Liver (tissue), 9 donors: ENCODE data around the gene NCK2. TPM values are rescaled to one million over a fixed set of nuclear protein-coding genes. Genes with fewer than 3 reads are reported as not detected.

Experiments used
- DNase-seq: peaks from one replicate; pipeline ENCODE4 v3.0.0-alpha.2; 2017; ENCODE audit warnings: low spot score
- H3K27ac ChIP-seq, 2 donors: one replicate each; pipeline ENCODE4 v1.7.0; 2013; ENCODE audit warnings: inconsistent platforms in 2 of 2, low read length in 2 of 2, control low read depth in 1 of 2, low read depth in 1 of 2, mild to moderate bottlenecking in 1 of 2
- H3K27me3 ChIP-seq, 4 donors: one replicate each; pipeline versions ENCODE4 v1.6.1 to v1.7.0; 2013; ENCODE audit warnings: low read length in 3 of 4, inconsistent platforms in 1 of 4, mild to moderate bottlenecking in 1 of 4, moderate library complexity in 1 of 4; ENCODE audit not compliant: control insufficient read depth in 4 of 4, insufficient read depth in 4 of 4
- H3K36me3 ChIP-seq, 4 donors: one replicate each; pipeline versions ENCODE4 v1.6.1 to v1.7.0; 2013; ENCODE audit warnings: low read length in 3 of 4, mild to moderate bottlenecking in 3 of 4, low read depth in 1 of 4, moderate library complexity in 1 of 4; ENCODE audit not compliant: control insufficient read depth in 4 of 4, insufficient read depth in 3 of 4
- H3K4me1 ChIP-seq, 4 donors: one replicate each; pipeline versions ENCODE4 v1.6.1 to v1.7.0; 2013; ENCODE audit warnings: low read length in 3 of 4, mild to moderate bottlenecking in 3 of 4, moderate library complexity in 1 of 4; ENCODE audit not compliant: control insufficient read depth in 4 of 4, insufficient read depth in 4 of 4
- H3K4me3 ChIP-seq, 3 donors: one replicate each; pipeline versions ENCODE4 v1.6.1 to v1.7.0; 2013; ENCODE audit warnings: low read length in 3 of 3, control low read depth in 1 of 3, low read depth in 1 of 3, mild to moderate bottlenecking in 1 of 3
- H3K9ac ChIP-seq, 2 donors: one replicate each; pipeline ENCODE4 v1.7.0; 2013; ENCODE audit warnings: low read length in 2 of 2, mild to moderate bottlenecking in 2 of 2, moderate library complexity in 2 of 2, control low read depth in 1 of 2, low read depth in 1 of 2
- H3K9me3 ChIP-seq, 4 donors: one replicate each; pipeline versions ENCODE4 v1.6.1 to v1.7.0; 2013; ENCODE audit warnings: low read length in 3 of 4; ENCODE audit not compliant: control insufficient read depth in 4 of 4
- EGR1 ChIP-seq, 2 donors: IDR thresholded peaks; 2 replicates each; pipeline ENCODE4 v1.6.1; 2016 to 2018; ENCODE audit warnings: antibody characterized with exemption in 2 of 2, low read depth in 2 of 2
- FOXA1 ChIP-seq: IDR thresholded peaks from 2 replicates; pipeline ENCODE4 v1.6.1; 2016; ENCODE audit warnings: antibody characterized with exemption
- FOXA2 ChIP-seq: IDR thresholded peaks from 2 replicates; pipeline ENCODE4 v1.6.1; 2016; ENCODE audit warnings: antibody characterized with exemption
- GABPA ChIP-seq, 2 donors: IDR thresholded peaks in 1 of 2; conservative IDR thresholded peaks in 1 of 2; 2 replicates each; pipeline ENCODE4 v1.6.1; 2016; ENCODE audit warnings: antibody characterized with exemption in 2 of 2, mild to moderate bottlenecking in 1 of 2, moderate library complexity in 1 of 2
- HNF4A ChIP-seq, 2 donors: conservative IDR thresholded peaks; 2 replicates each; pipeline ENCODE4 v1.6.1; 2016; ENCODE audit warnings: antibody characterized with exemption in 2 of 2, mild to moderate bottlenecking in 2 of 2
- HNF4G ChIP-seq: IDR thresholded peaks from 2 replicates; pipeline ENCODE4 v1.6.1; 2016; ENCODE audit warnings: antibody characterized with exemption
- JUND ChIP-seq, 2 donors: IDR thresholded peaks; 2 replicates each; pipeline ENCODE4 v1.6.1; 2016; ENCODE audit warnings: antibody characterized with exemption in 2 of 2
- NR2F2 ChIP-seq: IDR thresholded peaks from 2 replicates; pipeline ENCODE4 v1.6.1; 2016; ENCODE audit warnings: antibody characterized with exemption
- RXRA ChIP-seq, 2 donors: IDR thresholded peaks; 2 replicates each; pipeline ENCODE4 v1.6.1; 2017 to 2018; ENCODE audit warnings: antibody characterized with exemption in 2 of 2, mild to moderate bottlenecking in 1 of 2
- SP1 ChIP-seq: IDR thresholded peaks from 2 replicates; pipeline ENCODE4 v1.6.1; 2018; ENCODE audit warnings: antibody characterized with exemption, mild to moderate bottlenecking
- TAF1 ChIP-seq: conservative IDR thresholded peaks from 2 replicates; pipeline ENCODE4 v1.6.1; 2016; ENCODE audit warnings: antibody characterized with exemption, mild to moderate bottlenecking
- YY1 ChIP-seq: IDR thresholded peaks from 2 replicates; pipeline ENCODE4 v1.6.1; 2016; ENCODE audit warnings: antibody characterized with exemption, mild to moderate bottlenecking
- WGBS: extraction: QIAGEN DNeasy Blood & Tissue Kit; methylation state at CpG from one replicate; pipeline ENCODE4 v1.1.7; 2013; 5-methylcytosine and 5-hydroxymethylcytosine counted together
- polyA plus RNA-seq, 2 donors: library from polyadenylated mRNA; stranded (reverse) in 1 of 2; unstranded in 1 of 2; fragments of 200-250 nt in 1 of 2; fragments of >200 nt in 1 of 2; fragmentation: Nextera tagmentation in 1 of 2; extraction: Ambion mirVana in 1 of 2; gene quantifications; one replicate each; pipeline versions ENCODE4 v1.2.1 to v1.2.3, GENCODE V29; 2013 to 2015
- total RNA-seq, 2 donors: library from RNA; depleted of rRNA; stranded (reverse); fragments of >200 nt; gene quantifications; one replicate each; pipeline ENCODE4 v1.2.3, GENCODE V29; 2014
- TF ChIP-seq, protein P1 (sequence below): fragments of 150-350 bp; IDR thresholded peaks from 2 replicates; pipeline ENCODE4 v1.5.1; 2017; ENCODE audit warnings: improper control_type of control experiment, low read depth, low read length; ENCODE audit not compliant: missing input control
- TF ChIP-seq, protein P2 (sequence below): IDR thresholded peaks from 2 replicates; pipeline ENCODE4 v1.6.1; 2016; ENCODE audit warnings: antibody characterized with exemption
- TF ChIP-seq, protein P3 (sequence below): IDR thresholded peaks from 2 replicates; pipeline ENCODE4 v1.6.1; 2016; ENCODE audit warnings: antibody characterized with exemption, mild to moderate bottlenecking
- TF ChIP-seq, protein P4 (sequence below): IDR thresholded peaks from 2 replicates; pipeline ENCODE4 v1.6.1; 2016; ENCODE audit warnings: antibody characterized with exemption
- TF ChIP-seq, protein P5 (sequence below): IDR thresholded peaks from 2 replicates; pipeline ENCODE4 v1.6.1; 2016; ENCODE audit warnings: antibody characterized with exemption
- donor health status: healthy.
- donor health status: healthy.
- donor health status: healthy.
- donor health status: healthy.
- donor health status: healthy.

The NCK2 gene
- total and polyA plus RNA-seq, 4 donors: 3.4 to 15.0 (median 10.7) TPM

DNA sequence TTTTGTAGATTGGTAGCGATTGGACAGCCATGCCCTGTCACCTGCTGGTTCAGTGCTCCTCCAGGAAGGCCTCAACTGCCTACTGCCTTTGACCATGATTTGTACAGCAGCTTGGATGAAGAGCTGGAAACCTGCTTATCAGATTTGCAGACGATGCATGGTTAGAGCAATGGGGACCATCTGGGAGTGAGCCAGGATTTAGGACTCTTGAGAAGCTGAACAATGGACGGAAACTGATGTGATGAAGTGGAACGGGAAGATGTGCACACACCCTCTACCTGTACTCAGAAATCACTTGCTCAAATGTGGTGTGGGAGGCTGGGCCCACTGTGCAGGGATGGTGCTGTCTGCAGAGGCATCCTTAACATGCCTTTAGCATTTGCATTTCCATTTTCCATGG is 57.2 kb downstream of the NCK2 start:
- WGBS: 81% methylated on average over 4 of the region's 4 CpGs
- Histone ChIP-seq H3K9me3 (no peaks in the 10 kb centered on the region), H3K27me3 (no peaks in the 10 kb centered on the region), H3K9ac (no peak overlapping the region), H3K27ac (no peak overlapping the region), H3K4me3 (no peak overlapping the region), H3K4me1 (peaks cover 0 to 19% (median 7%) of the 10 kb centered on the region in 4 donors), H3K36me3 (peaks cover 0 to 2% (median 0%) of the 10 kb centered on the region in 4 donors)
- TF ChIP-seq FOXA2 (no peak), RXRA (IDR thresholded peaks at IDR 0.05) (no peak), HNF4G (no peak), JUND (IDR thresholded peaks at IDR 0.05) (no peak), TAF1 (no peak), YY1 (no peak), EGR1 (IDR thresholded peaks at IDR 0.05; ENCODE audit: low read depth in 2 of 2) (no peak), SP1 (no peak)
- TF ChIP-seq, protein P1, sequence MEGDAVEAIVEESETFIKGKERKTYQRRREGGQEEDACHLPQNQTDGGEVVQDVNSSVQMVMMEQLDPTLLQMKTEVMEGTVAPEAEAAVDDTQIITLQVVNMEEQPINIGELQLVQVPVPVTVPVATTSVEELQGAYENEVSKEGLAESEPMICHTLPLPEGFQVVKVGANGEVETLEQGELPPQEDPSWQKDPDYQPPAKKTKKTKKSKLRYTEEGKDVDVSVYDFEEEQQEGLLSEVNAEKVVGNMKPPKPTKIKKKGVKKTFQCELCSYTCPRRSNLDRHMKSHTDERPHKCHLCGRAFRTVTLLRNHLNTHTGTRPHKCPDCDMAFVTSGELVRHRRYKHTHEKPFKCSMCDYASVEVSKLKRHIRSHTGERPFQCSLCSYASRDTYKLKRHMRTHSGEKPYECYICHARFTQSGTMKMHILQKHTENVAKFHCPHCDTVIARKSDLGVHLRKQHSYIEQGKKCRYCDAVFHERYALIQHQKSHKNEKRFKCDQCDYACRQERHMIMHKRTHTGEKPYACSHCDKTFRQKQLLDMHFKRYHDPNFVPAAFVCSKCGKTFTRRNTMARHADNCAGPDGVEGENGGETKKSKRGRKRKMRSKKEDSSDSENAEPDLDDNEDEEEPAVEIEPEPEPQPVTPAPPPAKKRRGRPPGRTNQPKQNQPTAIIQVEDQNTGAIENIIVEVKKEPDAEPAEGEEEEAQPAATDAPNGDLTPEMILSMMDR: no peak
- TF ChIP-seq, protein P2, sequence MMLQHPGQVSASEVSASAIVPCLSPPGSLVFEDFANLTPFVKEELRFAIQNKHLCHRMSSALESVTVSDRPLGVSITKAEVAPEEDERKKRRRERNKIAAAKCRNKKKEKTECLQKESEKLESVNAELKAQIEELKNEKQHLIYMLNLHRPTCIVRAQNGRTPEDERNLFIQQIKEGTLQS: no peak
- TF ChIP-seq, protein P3, sequence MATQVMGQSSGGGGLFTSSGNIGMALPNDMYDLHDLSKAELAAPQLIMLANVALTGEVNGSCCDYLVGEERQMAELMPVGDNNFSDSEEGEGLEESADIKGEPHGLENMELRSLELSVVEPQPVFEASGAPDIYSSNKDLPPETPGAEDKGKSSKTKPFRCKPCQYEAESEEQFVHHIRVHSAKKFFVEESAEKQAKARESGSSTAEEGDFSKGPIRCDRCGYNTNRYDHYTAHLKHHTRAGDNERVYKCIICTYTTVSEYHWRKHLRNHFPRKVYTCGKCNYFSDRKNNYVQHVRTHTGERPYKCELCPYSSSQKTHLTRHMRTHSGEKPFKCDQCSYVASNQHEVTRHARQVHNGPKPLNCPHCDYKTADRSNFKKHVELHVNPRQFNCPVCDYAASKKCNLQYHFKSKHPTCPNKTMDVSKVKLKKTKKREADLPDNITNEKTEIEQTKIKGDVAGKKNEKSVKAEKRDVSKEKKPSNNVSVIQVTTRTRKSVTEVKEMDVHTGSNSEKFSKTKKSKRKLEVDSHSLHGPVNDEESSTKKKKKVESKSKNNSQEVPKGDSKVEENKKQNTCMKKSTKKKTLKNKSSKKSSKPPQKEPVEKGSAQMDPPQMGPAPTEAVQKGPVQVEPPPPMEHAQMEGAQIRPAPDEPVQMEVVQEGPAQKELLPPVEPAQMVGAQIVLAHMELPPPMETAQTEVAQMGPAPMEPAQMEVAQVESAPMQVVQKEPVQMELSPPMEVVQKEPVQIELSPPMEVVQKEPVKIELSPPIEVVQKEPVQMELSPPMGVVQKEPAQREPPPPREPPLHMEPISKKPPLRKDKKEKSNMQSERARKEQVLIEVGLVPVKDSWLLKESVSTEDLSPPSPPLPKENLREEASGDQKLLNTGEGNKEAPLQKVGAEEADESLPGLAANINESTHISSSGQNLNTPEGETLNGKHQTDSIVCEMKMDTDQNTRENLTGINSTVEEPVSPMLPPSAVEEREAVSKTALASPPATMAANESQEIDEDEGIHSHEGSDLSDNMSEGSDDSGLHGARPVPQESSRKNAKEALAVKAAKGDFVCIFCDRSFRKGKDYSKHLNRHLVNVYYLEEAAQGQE: no peak
- TF ChIP-seq, protein P4, sequence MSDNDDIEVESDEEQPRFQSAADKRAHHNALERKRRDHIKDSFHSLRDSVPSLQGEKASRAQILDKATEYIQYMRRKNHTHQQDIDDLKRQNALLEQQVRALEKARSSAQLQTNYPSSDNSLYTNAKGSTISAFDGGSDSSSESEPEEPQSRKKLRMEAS: no peak
- TF ChIP-seq, protein P5, sequence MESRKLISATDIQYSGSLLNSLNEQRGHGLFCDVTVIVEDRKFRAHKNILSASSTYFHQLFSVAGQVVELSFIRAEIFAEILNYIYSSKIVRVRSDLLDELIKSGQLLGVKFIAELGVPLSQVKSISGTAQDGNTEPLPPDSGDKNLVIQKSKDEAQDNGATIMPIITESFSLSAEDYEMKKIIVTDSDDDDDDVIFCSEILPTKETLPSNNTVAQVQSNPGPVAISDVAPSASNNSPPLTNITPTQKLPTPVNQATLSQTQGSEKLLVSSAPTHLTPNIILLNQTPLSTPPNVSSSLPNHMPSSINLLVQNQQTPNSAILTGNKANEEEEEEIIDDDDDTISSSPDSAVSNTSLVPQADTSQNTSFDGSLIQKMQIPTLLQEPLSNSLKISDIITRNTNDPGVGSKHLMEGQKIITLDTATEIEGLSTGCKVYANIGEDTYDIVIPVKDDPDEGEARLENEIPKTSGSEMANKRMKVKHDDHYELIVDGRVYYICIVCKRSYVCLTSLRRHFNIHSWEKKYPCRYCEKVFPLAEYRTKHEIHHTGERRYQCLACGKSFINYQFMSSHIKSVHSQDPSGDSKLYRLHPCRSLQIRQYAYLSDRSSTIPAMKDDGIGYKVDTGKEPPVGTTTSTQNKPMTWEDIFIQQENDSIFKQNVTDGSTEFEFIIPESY: no peak
- no peak for DNase-seq

DNA sequence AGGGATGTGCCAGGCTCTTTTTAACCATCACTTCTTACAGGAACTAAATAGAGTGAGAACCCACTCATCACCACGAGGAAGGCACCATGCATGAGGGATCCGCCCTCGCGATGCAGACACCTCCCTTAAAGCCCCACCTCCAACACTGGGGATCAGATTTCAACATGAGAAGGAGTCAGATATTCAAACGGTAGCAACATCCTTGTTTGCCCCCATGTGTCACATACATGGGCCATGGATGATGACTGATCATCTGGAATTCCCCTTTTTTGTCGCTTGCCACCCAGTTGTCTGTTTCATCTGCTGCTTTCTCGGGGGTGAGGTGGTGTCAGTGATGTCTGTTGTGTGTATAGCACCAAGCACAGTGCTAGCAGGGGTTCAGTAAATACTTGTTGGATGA is 57.9 kb downstream of the NCK2 start:
- DNase-seq: no peak
- H3K36me3 ChIP-seq: peaks cover 0 to 2% (median 0%) of the 10 kb centered on the region in 4 donors
- H3K27me3 ChIP-seq: no peaks in the 10 kb centered on the region
- no peaks in the 10 kb centered on the region for H3K9me3 ChIP-seq
- WGBS: 67% methylated on average over 7 of the region's 7 CpGs
- H3K27ac ChIP-seq: no peak overlapping the region
- H3K9ac ChIP-seq: no peak overlapping the region
- H3K4me1 ChIP-seq: peaks cover 0 to 15% (median 5%) of the 10 kb centered on the region in 4 donors
- no peak overlapping the region for H3K4me3 ChIP-seq
- TF ChIP-seq, protein P3: no peak
- TF ChIP-seq NR2F2 (no peak), GABPA (IDR thresholded peaks at IDR 0.05 in 1 of 2, conservative IDR thresholded peaks at IDR 0.05 in 1 of 2) (no peak), FOXA2 (no peak), JUND (IDR thresholded peaks at IDR 0.05) (no peak), EGR1 (IDR thresholded peaks at IDR 0.05; ENCODE audit: low read depth in 2 of 2) (no peak), SP1 (no peak), TAF1 (no peak), RXRA (IDR thresholded peaks at IDR 0.05) (no peak), FOXA1 (no peak), HNF4A (conservative IDR thresholded peaks at IDR 0.05) (no peak)
- TF ChIP-seq, protein P1: no peak
